ENCODE measurements around the gene FHIT. TPM values are rescaled to one million over a fixed set of nuclear protein-coding genes. Genes with fewer than 3 reads are reported as not detected.

The FHIT gene
- total and polyA plus RNA-seq, 2 of the 4 experiments (the other 2 are of a cell fraction) = 0.07 TPM; not detected in 1

- H3K9me1 ChIP-seq (ENCODE audit: insufficient read depth, low read length) = no peaks in the 10 kb centered on the region
- ChIA-PET CTCF (no interaction called here), POLR2A (ENCODE audit: unreplicated experiment) (no interaction called here)
- BruUV-seq (replicated peaks) = no TSS peak
- H2BK5ac ChIP-seq (ENCODE audit: low read depth, low read length, poor library complexity, severe bottlenecking) = no peak overlapping the region
- H3K27me3 ChIP-seq (ENCODE audit: control insufficient read depth, insufficient read depth, low read length) = no peaks in the 10 kb centered on the region; the same call in none of the 2 replicates
- no peak overlapping the region for H4K91ac ChIP-seq (ENCODE audit: insufficient read depth, low read depth, low read length)
- no peak overlapping the region for H3K27ac ChIP-seq (ENCODE audit: insufficient read depth, low read length)
- no peaks in the 10 kb centered on the region for H4K20me1 ChIP-seq (ENCODE audit: insufficient read depth, low read length)
- TF ChIP-seq RFX5 (IDR thresholded peaks at IDR 0.05; ENCODE audit: low read depth, low read length) = no peak
- no peak for TF ChIP-seq CEBPB (IDR thresholded peaks at IDR 0.05; ENCODE audit: low read depth, low read length)
- TF ChIP-seq CHD1 (IDR thresholded peaks at IDR 0.05; ENCODE audit: low read depth, low read length) = no peak
- no peak for TF ChIP-seq FOS (IDR thresholded peaks at IDR 0.05; ENCODE audit: low read depth, low read length)
- no peak for TF ChIP-seq MAFK (IDR thresholded peaks at IDR 0.05; ENCODE audit: low read depth, low read length)
- no peak for TF ChIP-seq ELK1 (IDR thresholded peaks at IDR 0.05; ENCODE audit: borderline replicate concordance, low read depth, low read length)
- TF ChIP-seq RAD21 (IDR thresholded peaks at IDR 0.05; ENCODE audit: low read length) = no peak
- TF ChIP-seq, protein P1, sequence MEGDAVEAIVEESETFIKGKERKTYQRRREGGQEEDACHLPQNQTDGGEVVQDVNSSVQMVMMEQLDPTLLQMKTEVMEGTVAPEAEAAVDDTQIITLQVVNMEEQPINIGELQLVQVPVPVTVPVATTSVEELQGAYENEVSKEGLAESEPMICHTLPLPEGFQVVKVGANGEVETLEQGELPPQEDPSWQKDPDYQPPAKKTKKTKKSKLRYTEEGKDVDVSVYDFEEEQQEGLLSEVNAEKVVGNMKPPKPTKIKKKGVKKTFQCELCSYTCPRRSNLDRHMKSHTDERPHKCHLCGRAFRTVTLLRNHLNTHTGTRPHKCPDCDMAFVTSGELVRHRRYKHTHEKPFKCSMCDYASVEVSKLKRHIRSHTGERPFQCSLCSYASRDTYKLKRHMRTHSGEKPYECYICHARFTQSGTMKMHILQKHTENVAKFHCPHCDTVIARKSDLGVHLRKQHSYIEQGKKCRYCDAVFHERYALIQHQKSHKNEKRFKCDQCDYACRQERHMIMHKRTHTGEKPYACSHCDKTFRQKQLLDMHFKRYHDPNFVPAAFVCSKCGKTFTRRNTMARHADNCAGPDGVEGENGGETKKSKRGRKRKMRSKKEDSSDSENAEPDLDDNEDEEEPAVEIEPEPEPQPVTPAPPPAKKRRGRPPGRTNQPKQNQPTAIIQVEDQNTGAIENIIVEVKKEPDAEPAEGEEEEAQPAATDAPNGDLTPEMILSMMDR (conservative IDR thresholded peaks at IDR 0.05; ENCODE audit: low read depth, low read length) = no peak
- no peak for TF ChIP-seq RCOR1 (IDR thresholded peaks at IDR 0.05; ENCODE audit: insufficient replicate concordance, low read length)
- H3K4ac ChIP-seq (ENCODE audit: low read depth, low read length) = no peak overlapping the region
- H3K36me3 ChIP-seq (ENCODE audit: control insufficient read depth, insufficient read depth, low read length) = no peaks in the 10 kb centered on the region
- H2AK9ac ChIP-seq (replicated peaks; ENCODE audit: low read depth, low read length, poor library complexity) = no peak overlapping the region
- H2AFZ ChIP-seq (replicated peaks; ENCODE audit: low read length, poor library complexity) = no peak overlapping the region
- no peak overlapping the region for H3K14ac ChIP-seq (replicated peaks; ENCODE audit: low read depth, low read length)
- H2AK5ac ChIP-seq (ENCODE audit: low read depth, low read length) = no peak overlapping the region
- in situ Hi-C loops (cut with MboI; ENCODE audit: low sequenced_read_pairs) (no loop called here), dilution Hi-C loops (cut with HindIII; ENCODE audit: low sequenced_read_pairs, unreplicated experiment) (no loop called here), intact Hi-C loops (cut with micrococcal nuclease) (no loop called here)
- H3K9me3 ChIP-seq (ENCODE audit: control insufficient read depth, insufficient read depth, low read length) = no peaks in the 10 kb centered on the region
- WGBS, 2 experiments (ENCODE audit: extremely low coverage in 2 of 2, insufficient read length in 1 of 2) = no CpG with 5 or more reads among the region's 1 CpG
- no peak overlapping the region for H3K9ac ChIP-seq (ENCODE audit: low read depth, low read length)
- H2BK120ac ChIP-seq (ENCODE audit: low read depth, low read length) = no peak overlapping the region
- no peak overlapping the region for H3K23ac ChIP-seq (ENCODE audit: low read depth, low read length)
- DNase-seq (no peak), ATAC-seq (ENCODE audit: low read depth) (no peak)
- no peak overlapping the region for H3K56ac ChIP-seq (ENCODE audit: extremely low read depth, insufficient read depth, low read length)
- H2BK20ac ChIP-seq (ENCODE audit: low read depth, low read length) = no peak overlapping the region
- H3K4me2 ChIP-seq (ENCODE audit: low read depth, low read length) = no peak overlapping the region
- H3K18ac ChIP-seq (ENCODE audit: low read depth, low read length) = no peak overlapping the region
- H4K5ac ChIP-seq (ENCODE audit: low read depth, low read length) = no peak overlapping the region
- H3K4me1 ChIP-seq (ENCODE audit: control insufficient read depth, insufficient read depth, low read length) = no peaks in the 10 kb centered on the region
- H4K8ac ChIP-seq (ENCODE audit: low read depth in 2 of 2, low read length in 2 of 2) = no peak overlapping the region
- H3K4me3 ChIP-seq (ENCODE audit: insufficient read depth, low read depth, low read length) = no peak overlapping the region
- no peak overlapping the region for H2BK15ac ChIP-seq (ENCODE audit: low read depth, low read length)
- no peaks in the 10 kb centered on the region for H3K79me1 ChIP-seq (ENCODE audit: low read depth in 1 of 2, low read length in 2 of 2)
Observed at GRCh38 chr3:59886790-59887189, 1364.5 kb downstream of the FHIT start.
